Measurements from ENCODE around the gene GSTA2. TPM values are rescaled to one million over a fixed set of nuclear protein-coding genes. Genes with fewer than 3 reads are reported as not detected.
"Not testable (repeated sequence)": the region's sequence is repeated elsewhere in the genome, so short reads cannot be mapped to it uniquely, and the experiment has no call there.

The GSTA2 gene
- not detected for total RNA-seq
- long read RNA-seq, donor 1: 0 reads
- long read RNA-seq, donor 2: 0 reads

DNA sequence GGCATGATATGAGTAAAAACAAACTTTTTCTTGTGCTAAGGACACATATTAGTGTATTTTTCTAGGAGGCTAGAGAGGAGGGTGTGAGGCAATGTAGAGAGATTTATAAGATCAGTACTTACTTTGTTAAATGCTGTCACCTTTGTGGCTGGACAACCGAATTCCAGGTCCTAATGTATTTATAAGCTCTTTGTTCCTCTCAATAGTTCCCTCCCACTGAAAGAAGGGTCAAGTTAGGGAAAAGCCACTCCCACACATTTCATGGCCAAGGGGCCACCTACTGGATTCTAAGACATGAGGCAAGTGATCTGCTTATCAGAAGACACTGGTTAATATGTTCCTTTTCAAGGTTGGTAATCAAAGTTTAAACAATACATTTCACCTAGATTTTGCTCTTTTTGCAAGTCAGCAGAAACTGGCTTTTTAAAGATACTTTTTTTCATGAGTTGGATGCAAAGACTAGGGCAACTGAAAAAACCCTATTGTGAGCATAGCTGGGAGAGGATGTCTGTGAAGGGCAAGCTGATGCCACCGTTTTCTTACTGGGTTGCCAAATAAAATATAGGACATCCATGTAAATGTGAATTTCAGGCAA lies at the start of gene GSTA2:
Gene GSTA2, minus strand, starts transcription at position 154 of the 595 bp plus-strand sequence. CDS start 5,528 bp downstream, outside the sequence.
- intact Hi-C loops (cut with DNase I): not testable (repeated sequence)

DNA sequence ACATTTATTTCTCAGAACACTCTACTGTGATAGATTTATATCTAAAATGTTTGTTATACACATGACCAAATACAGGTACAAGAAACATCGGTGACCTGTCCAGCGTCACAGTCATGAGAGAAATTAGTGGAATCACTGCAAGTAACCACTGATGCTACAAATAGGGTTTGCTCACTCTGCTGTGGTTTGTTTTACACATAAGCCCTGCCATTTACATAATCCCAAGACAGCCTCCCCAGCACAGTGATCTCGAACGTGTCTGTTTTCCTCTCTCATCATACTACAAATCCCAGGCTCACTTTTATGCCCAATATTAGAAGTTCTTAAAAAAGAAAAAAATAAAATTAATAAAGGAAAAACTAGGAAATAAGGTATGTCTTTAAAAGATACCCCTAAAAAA lies 46.5 kb upstream of the GSTA2 start:
- intact Hi-C loops (cut with DNase I); DNase-seq (ENCODE audit: low spot score): not testable (repeated sequence)

More for the DNA sequence above, at the start of gene GSTA2:
- not testable (repeated sequence) for DNase-seq (ENCODE audit: low spot score)

DNA sequence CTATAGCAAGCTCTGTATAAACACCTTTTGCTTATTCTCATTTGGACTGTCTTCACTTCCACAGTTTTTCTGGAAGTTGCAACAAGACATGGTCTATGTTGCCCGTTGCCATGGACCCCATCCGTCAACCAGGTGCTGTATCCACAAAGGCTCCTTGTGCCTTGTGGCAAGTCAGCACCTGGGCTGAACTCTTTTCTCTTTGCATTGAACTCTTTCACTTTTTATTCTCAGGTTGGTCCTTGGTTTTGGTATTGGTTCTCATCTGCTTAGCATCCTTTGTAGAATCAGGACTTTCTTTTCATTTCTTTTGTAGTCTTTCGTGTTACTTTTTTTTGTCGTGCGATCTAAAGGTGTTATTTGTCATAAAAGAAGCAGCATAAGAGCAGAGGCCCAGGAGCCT lies 45.4 kb upstream of the GSTA2 start:
- intact Hi-C loops (cut with DNase I): no loop called here
- no peak for DNase-seq (ENCODE audit: low spot score)

DNA sequence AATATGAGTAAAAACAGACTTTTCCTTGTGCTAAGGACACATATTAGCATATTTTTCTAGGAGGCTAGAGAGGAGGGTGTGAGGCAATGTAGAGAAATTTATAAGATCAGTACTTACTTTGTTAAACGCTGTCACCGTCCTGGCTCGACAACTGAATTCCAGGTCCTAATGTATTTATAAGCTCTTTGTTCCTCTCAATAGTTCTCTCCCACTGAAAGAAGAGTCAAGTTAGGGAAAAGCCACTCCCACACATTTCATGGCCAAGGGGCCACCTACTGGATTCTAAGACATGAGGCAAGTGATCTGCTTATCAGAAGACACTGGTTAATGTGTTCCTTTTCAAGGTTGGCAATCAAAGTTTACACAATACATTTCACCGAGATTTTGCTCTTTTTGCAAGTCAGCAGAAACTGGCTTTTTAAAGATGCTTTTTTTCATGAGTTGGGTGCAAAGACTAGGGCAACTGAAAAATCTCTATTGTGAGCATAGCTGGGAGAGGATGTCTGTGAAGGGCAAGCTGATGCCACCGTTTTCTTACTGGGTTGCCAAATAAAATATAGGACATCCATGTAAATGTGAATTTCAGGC lies 40.5 kb upstream of the GSTA2 start, which contains the start of gene GSTA1:
Gene GSTA1, minus strand, starts transcription at position 149 of the 588 bp plus-strand sequence. CDS start 4,549 bp downstream, outside the sequence.
- intact Hi-C loops (cut with DNase I): not testable (repeated sequence)

DNA sequence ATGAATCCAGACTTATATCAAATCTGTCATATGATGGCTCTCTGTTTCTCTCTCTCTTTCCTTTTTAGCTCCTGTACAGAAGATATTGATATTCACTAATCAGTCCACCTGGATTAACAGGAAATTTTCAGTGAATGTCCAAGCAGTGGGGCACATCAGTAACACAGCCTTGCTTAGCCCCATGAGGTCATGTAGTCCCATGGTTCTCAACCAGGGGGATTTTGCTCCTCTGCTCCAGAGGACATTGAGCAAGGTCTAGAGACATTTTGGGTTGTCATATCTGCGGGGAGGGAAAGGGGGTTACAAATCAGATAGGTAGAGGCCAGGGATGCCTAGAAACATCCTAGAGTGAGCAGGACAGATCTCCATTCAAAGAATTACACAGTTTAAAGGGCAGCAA lies 39.5 kb upstream of the GSTA2 start:
- DNase-seq (ENCODE audit: low spot score): no peak
- intact Hi-C loops (cut with DNase I): no loop called here

More for the DNA sequence above, 40.5 kb upstream of the GSTA2 start, which contains the start of gene GSTA1:
- not testable (repeated sequence) for DNase-seq (ENCODE audit: low spot score)

DNA sequence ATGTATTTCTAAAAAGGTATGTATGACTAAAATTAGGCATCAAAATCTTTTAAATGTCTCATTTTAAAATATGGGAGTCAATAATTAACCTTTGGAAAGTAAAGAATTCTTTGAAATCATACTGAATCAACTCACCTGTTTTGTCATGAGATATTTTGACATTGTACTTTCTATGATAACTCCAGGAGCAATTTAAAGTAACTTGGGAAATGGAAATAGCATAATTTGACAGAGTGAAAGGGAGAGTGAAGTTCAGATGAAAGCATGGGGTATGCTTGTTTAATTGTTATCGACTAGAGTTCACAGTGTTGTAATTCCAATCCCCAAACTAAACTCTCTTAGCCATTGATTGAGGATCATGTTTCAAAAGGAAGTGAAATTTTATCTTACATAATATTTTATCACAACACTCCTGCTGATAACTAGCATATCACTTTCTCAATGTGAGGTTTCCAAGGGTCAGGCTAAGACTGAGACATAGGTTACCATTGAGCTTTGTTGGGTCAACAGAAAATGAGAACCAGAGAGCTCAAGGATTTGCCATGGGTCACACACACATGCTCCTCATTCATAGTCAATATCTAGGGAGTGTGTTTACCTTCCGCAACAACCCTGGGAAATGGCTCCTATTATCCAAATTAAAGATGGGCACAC lies 38.0 kb upstream of the GSTA2 start:
- no peak for DNase-seq (ENCODE audit: low spot score)
- intact Hi-C loops (cut with DNase I): no loop called here

DNA sequence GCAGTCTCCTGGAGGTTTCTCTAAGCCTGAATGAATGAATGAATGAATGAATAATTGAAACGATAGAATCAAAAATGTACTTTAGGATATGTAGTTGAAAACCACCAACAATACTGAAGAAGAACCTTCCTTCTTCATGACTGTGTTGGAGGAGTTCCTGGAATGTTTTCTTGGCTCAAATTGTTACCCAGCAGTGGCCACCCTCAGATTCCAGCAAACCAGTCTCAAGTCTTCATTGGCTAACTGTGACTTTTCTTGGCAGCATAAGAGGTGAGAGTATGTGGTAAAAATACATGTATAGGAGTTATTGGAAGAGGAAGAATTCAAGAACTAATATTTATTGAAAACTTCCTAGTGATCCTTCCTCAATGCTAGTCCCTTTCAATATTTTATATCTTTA lies 36.0 kb upstream of the GSTA2 start:
- intact Hi-C loops (cut with DNase I); DNase-seq (ENCODE audit: low spot score): not testable (repeated sequence)

DNA sequence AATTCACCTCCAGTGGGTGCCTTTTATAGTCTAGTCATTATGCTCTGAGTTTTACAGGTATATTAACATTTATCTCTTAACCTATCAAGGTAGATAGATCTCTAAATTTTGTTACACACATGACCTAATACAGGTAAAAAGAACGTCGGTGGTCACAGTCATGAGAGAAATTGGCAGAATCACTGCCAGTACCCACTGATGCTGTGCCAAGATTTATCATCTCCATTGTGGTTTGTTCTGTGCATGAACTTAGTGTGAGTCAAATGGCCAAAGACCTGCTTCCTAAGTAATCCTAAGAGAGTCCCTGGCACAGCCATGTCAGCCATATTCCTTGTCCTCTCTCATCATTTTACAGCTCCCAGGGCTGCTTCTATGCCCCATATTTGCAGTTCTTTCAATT lies 31.1 kb upstream of the GSTA2 start:
- DNase-seq (ENCODE audit: low spot score); intact Hi-C loops (cut with DNase I): not testable (repeated sequence)

DNA sequence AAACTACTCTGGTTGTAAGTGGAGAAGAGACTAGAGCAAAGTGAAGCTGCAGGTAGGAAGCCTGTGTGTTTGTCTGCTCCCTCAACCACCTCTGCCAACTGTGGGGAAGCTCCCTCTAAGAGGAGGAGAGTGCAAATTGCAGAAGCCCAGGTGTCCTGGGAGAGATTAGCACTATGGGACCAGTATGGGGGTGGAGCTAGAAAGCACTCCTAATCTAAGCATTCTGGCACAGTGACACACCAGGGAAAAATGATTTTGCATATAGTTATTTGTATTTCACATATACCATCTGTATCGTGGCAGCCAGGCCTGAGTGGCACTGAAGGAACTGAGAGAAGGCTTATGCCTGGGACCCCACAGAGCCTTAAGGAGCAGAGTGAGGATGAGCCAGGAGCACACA lies 27.6 kb upstream of the GSTA2 start:
- intact Hi-C loops (cut with DNase I): no loop called here
- no peak for DNase-seq (ENCODE audit: low spot score)

DNA sequence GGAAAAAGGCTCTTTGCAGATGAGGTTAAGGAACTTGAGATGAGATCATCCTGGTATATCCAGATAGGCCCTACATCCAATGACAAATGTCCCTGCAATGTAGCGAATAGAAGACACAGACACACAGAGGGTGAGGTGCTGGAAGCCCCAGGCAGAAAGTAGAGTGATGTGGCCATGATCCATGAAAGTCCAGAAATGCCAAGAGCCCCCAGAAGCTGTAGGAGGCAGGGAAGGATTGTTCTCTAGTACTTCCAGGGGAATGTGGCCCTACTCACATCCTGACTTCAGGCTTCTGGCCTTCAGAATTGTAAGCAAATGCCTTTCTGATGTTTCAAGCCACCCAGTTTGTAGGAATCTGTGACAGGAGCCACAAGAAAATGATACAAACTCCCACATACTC lies 26.4 kb upstream of the GSTA2 start:
- DNase-seq (ENCODE audit: low spot score); intact Hi-C loops (cut with DNase I): not testable (repeated sequence)

DNA sequence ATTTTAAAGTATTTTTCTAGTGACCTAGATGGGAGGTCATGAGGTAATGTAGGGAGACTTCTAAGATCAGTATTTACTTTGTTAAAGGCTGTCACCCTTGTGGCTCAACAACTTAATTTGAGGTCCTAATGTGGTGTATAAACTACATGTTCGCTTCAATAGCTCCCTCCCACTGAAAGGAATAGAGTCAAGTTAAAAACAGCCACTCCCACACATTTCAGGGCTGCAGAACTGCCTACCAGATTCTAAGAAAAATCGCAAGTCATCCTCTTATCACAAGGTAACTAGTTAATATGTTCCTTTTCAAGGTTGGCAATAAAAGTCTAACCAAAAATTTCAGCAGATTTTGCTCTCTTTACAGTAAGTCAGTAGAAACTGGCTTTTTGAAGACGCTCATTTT lies 25.2 kb upstream of the GSTA2 start:
- DNase-seq (ENCODE audit: low spot score): no peak
- intact Hi-C loops (cut with DNase I): no loop called here

DNA sequence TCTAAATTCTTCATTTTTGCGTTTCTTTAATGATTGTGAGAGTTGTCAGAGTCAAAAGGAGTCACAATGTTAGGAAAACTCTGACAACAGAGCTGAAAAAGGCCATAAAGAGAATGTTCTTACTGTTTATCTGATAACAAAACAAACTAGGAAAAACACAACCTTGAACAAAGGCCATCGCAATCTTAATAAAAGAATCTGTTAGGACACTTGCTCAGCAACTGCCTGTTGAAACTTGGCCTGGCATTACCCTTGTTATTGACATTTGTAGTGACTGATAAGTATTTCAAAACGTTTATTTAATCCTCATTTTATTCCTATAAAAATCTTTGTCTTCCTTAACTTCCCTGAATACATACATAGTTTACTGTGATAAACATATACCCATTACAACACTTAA lies 24.6 kb upstream of the GSTA2 start:
- intact Hi-C loops (cut with DNase I): no loop called here
- no peak for DNase-seq (ENCODE audit: low spot score)

DNA sequence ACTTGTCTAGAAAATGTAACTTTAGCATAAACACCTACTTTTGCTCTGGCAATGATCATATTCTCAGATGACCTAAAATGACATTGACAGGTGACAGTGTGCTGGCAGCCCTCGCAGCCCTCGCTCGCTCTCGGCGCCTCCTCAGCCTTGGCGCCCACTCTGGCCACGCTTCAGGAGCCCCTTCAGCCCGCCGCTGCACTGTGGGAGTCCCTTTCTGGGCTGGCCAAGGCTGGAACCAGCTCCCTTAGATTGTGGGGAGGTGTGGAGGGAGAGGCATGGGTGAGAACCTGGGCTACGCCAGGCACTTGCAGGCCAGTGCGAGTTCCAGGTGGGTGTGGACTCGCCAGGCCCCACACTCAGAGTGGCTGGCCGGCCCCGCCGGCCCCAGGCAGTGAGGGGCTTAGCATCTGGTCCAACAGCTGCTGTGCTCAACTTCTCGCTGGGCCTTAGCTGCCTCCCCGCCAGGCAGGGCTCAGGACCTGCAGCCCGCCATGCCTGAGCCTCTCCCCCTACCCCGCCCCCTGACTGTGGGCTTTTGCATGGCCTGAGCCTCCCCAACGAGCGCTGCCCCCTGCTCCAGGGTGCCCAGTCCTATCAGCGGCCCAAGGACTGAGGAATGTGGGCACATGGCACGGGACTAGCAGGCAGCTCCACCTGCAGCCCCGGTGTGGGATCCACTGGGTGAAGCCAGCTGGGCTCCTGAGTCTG lies 23.1 kb upstream of the GSTA2 start:
- no peak for DNase-seq (ENCODE audit: low spot score)
- intact Hi-C loops (cut with DNase I): no loop called here

DNA sequence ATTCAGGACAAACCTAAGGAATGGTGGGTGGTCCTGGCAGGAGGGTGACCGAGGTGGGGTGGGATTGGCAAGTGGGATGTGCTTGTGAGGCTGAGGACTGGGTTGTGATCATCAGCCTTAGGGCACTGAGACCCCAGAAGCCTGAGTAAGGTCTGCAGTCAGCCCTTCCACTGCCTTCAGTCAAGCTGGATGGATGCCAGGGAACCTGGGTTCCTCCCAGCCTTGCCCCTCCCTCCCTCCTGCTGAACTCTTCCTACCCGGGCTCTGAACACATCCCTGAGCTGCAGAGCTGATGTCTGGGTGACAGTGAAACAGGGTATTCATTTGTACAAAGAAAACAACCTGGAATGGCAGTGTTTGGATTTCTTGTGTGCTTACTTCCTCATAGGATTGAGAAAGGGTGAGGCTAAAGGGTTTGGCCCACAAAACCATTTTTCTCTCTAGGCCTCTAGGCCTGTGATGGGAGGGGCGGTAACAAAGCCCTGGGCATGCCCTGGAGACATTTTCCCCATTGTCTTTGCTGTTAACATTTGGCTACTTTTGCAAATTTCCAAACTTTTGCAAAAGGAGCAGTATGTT lies 19.5 kb upstream of the GSTA2 start:
- intact Hi-C loops (cut with DNase I); DNase-seq (ENCODE audit: low spot score): not testable (repeated sequence)

DNA sequence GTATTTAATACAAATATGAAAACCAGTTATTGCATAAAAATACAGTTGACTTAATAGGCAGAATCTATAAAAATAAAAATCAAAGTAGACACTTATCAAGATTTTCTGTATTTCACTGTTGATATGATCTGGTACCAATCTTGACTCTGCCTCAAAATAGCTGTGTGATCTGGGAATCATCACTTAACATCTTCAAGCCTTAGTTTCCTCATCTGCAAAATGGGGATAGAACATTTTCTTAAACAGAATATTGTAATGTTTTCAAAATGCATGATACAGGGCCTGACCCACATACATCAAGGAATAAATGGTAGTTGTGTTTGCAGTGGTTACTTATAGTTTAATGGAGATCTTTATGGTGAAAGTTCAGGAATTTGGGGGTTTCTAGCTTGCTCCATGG lies 18.9 kb upstream of the GSTA2 start:
- intact Hi-C loops (cut with DNase I); DNase-seq (ENCODE audit: low spot score): not testable (repeated sequence)

DNA sequence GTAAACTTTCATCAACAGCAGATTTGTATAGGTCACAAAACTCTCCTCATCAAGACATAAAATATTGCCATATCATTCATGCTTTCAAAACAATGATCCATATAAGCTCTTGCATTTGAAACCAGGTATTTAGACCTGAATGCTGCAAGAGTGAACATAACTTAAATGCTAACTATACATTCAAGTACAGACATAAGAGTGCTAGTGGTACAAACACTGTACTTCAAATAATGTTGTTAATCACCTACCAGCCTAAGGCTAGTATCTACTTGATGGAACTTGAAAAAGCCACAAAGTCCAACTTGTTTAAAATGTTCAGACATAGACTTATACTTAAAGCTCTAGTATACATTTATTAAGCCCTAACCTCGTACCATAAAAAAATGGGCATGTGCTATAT lies 16.0 kb upstream of the GSTA2 start:
- no peak for DNase-seq (ENCODE audit: low spot score)
- intact Hi-C loops (cut with DNase I): no loop called here

DNA sequence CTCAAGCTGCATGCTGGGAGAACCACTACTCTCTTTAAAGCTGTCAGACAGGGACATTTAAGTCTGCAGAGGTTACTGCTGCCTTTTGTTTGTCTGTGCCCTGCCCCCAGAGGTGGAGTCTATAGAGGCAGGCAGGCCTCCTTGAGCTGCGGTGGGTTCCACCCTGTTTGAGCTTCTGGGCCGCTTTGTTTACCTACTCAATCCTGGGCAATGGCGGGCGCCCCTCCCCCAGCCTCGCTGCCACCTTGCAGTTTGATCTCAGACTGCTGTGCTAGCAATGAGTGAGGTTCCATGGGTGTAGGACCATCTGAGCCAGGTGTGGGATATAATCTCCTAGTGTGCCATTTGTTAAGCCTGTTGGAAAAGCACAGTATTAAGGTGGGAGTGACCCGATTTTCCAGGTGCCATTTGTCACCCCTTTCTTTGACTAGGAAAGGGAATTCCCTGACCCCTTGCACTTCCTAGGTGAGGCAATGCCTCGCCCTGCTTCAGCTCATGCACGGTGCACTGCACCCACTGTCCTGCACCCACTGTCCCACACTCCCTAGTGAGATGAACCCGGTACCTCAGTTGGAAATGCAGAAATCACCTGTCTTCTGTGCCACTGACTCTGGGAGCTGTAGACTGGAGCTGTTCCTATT lies 13.6 kb upstream of the GSTA2 start:
- intact Hi-C loops (cut with DNase I); DNase-seq (ENCODE audit: low spot score): not testable (repeated sequence)

DNA sequence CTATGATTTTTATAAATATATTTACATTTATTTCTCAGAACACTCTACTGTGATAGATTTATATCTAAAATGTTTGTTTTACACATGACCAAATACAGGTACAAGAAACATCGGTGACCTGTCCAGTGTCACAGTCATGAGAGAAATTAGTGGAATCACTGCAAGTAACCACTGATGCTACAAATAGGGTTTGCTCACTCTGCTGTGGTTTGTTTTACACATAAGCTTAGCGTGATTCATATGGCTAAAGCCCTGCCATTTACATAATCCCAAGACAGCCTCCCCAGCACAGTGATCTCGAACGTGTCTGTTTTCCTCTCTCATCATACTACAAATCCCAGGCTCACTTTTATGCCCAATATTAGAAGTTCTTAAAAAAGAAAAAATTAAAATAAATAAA lies 6.1 kb upstream of the GSTA2 start:
- intact Hi-C loops (cut with DNase I); DNase-seq (ENCODE audit: low spot score): not testable (repeated sequence)

DNA sequence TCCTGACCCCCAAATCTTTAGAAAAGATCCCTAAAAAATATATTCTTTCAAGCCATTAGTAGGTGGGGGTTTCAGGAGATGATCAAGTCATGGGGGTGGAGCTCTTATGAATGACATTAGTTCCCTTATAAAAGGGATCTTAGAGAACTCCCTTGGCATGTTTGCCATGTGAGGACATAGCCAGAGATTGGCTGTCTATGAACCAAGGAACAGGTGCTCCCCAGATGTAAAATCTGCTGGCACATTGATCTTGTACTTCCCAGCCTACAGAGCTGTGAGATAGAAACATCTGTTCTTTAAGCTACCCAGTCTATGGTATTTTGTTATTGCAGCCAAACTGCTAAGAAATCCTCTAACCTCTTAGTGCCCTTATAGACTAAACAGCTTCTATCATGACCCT lies 4.4 kb upstream of the GSTA2 start:
- DNase-seq (ENCODE audit: low spot score); intact Hi-C loops (cut with DNase I): not testable (repeated sequence)
